NB4 (cell line): ENCODE measurements around the gene CTNNA2.

Source experiments
- DNase-seq: peaks from one replicate; pipeline ENCODE4 v3.0.0; 2010; ENCODE audit warnings: low read depth
- H3K4me3 ChIP-seq: one replicate; pipeline ENCODE4 v1.5.1; 2011; ENCODE audit warnings: mild to moderate bottlenecking, low read depth, low read length, moderate library complexity
- MYC ChIP-seq: IDR thresholded peaks from 2 replicates; pipeline ENCODE4 v1.6.1; 2011; ENCODE audit warnings: low read depth, low read length
- POLR2A ChIP-seq: IDR thresholded peaks from 2 replicates; pipeline ENCODE4 v1.6.1; 2011; ENCODE audit warnings: mild to moderate bottlenecking; ENCODE audit not compliant: insufficient read length; ENCODE audit errors: extremely low read depth
- TF ChIP-seq, protein P1 (sequence below): IDR thresholded peaks from 2 replicates; pipeline ENCODE4 v1.6.1; 2011; ENCODE audit warnings: low read depth, low read length
- TF ChIP-seq, protein P2 (sequence below): IDR thresholded peaks from one replicate; pipeline ENCODE4 v1.5.1; 2012; ENCODE audit warnings: low read depth, low read length

Gene CTNNA2

DNA sequence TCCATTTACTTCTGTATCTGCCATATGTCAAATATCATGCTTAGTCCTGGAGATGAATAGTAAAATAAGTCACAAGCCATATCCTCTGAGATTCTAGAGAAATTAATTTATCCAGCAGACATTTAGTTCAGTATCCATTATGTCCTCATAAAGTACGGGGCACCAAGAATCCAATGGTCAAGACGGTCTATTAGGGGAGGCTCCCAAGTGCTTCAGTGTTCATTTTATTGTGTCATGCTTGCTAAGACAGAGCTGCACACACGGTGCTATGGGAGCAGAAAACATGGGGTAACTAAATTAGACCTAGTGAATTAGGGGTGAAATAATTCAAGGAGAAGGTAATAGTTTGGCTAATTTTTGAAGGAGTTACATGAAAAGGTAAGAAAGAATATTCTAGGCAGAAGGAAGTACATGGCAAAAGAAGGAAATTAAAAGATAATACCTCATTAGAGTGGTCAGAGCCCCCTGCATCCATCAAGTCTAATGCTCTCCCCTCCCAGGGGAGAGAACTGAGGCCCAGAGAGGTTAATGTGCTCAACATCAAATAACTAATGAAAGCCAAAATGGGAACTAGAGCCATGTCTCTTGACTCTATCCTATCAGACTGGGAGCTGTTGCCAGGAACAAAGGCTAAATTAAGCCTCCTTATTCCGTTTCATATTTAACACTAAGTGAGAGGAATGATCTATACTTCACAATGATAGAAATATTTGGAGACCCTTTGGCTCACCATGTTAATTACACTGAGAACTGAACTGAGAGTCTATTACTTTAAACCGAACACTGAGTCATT, 433.0 kb downstream of the CTNNA2 start:
- H3K4me3 ChIP-seq, result no peak overlapping the region
- TF ChIP-seq POLR2A, result no peak
- TF ChIP-seq, protein P1, sequence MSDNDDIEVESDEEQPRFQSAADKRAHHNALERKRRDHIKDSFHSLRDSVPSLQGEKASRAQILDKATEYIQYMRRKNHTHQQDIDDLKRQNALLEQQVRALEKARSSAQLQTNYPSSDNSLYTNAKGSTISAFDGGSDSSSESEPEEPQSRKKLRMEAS, result no peak
- TF ChIP-seq, protein P2, sequence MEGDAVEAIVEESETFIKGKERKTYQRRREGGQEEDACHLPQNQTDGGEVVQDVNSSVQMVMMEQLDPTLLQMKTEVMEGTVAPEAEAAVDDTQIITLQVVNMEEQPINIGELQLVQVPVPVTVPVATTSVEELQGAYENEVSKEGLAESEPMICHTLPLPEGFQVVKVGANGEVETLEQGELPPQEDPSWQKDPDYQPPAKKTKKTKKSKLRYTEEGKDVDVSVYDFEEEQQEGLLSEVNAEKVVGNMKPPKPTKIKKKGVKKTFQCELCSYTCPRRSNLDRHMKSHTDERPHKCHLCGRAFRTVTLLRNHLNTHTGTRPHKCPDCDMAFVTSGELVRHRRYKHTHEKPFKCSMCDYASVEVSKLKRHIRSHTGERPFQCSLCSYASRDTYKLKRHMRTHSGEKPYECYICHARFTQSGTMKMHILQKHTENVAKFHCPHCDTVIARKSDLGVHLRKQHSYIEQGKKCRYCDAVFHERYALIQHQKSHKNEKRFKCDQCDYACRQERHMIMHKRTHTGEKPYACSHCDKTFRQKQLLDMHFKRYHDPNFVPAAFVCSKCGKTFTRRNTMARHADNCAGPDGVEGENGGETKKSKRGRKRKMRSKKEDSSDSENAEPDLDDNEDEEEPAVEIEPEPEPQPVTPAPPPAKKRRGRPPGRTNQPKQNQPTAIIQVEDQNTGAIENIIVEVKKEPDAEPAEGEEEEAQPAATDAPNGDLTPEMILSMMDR, result no peak
- no peak for TF ChIP-seq MYC
- DNase-seq, result no peak

DNA sequence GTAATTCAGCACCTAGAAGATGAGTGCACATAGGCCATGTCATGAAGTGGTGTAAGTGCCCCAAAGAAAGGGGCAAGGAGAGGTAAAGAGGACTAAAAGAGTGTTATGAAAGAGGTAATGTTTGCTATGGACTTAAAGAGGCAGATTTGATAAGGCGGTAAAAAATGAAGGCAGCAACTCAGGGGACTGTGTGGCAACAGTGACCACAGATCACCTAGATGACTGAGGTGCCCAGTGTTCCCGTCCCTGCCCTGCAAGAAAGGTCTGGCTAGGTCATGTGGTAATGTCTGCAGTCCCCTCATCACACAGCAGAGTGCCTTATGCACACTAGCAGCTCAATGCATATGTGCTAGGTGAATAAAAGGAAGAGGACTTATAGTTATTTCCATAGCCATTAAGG, 434.9 kb downstream of the CTNNA2 start:
- DNase-seq, result no peak
- no peak overlapping the region for H3K4me3 ChIP-seq
- TF ChIP-seq MYC (no peak), POLR2A (no peak)
- TF ChIP-seq, protein P2, result no peak
- TF ChIP-seq, protein P1, result no peak

DNA sequence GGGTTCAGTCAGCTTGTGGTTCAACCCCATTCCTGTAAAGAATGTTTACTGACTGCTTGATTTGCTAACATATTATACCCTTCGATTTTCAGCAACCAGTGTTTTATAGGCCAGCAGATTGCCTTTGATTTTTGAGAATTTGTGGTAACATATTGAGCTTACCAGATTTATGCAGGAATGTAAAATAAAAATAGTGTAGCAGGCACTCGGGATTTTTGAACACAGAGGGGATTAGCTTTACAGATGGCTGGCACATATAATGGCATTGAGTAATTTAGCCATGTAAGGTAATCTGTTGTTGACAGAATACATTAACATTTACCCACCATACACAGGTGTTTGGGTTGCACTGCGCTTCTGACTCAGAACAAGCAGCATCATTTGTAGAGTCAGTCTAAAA, 437.7 kb downstream of the CTNNA2 start:
- TF ChIP-seq POLR2A, result no peak
- TF ChIP-seq, protein P2, result no peak
- TF ChIP-seq, protein P1, result no peak
- no peak for TF ChIP-seq MYC
- no peak for DNase-seq
- no peak overlapping the region for H3K4me3 ChIP-seq

DNA sequence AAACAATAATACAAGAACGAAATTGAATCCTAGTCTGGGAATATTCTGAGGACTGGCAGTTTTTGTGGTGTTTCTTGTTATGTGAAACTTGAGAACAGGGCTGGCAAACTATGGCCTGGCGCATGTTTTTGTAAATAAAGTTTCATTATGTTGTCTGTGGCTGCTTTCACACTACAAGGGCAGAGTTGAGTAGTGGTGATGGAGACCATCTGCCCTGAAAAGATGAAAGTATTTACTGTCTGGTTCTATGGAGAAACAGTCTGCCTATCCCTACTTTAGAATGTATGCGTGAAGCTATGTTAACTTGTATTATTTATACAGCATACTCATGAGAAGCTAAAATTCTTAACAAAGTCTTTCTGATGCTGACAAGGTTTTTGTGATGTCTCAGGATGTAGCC, 439.8 kb downstream of the CTNNA2 start:
- TF ChIP-seq, protein P1, result no peak
- no peak for TF ChIP-seq POLR2A
- TF ChIP-seq, protein P2, result no peak
- TF ChIP-seq MYC, result no peak
- DNase-seq, result no peak
- no peak overlapping the region for H3K4me3 ChIP-seq

DNA sequence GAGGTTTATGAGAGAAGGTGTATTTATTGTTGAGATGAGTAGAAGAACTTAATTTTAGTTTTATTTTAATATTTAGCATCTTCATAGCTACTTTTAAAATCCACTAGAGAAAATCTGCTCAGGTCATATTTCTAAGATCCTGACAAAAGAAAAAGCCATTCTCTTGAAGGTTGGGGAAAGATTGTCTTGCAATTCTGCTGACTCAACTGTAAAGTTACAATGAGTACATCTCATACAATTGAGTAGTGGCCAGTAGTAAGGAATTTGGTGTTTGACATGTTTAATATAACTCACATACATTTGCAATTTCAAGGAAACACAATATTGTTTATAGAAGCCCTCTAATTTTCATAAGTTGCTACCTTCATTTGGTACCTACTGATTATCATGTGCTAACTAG, 447.2 kb downstream of the CTNNA2 start:
- no peak for DNase-seq
- no peak for TF ChIP-seq MYC
- TF ChIP-seq, protein P2, result no peak
- no peak for TF ChIP-seq POLR2A
- TF ChIP-seq, protein P1, result no peak
- no peak overlapping the region for H3K4me3 ChIP-seq

DNA sequence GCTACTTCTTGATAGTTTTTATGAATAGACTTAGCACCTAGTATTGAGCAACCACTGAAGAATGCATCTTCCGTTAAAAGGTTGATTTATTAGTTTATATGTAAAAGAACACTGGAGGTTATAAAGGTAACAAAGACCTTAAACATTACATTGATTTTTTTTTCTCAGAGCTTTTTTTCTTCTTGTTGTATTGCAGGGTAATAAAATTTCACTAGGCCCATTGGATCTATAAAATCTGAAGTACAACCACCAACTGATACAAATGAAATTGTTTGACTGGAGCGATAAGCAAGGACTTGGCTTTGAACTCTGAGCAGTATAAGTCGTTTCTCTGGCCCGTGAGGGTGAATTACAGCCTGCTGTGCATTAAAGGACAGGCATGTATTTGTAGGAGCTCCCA, 447.7 kb downstream of the CTNNA2 start:
- DNase-seq, result no peak
- no peak for TF ChIP-seq MYC
- TF ChIP-seq, protein P2, result no peak
- TF ChIP-seq POLR2A, result no peak
- TF ChIP-seq, protein P1, result no peak
- no peak overlapping the region for H3K4me3 ChIP-seq
